Measurements from ENCODE around the gene EMP2. TPM values are rescaled to one million over a fixed set of nuclear protein-coding genes. Genes with fewer than 3 reads are reported as not detected.

The EMP2 gene
- total and polyA plus RNA-seq, 12 donors: 5.9 to 34.0 (median 12.9) TPM

GRCh38 chr16:10501016-10501607 lies 79.3 kb downstream of the EMP2 start:
- intact Hi-C loops (cut with DNase I): loop anchor here in 1 of 2 donors (10.0 kb wide), 1 partner anchor 246 kb away; no protein-coding TSS in a partner anchor
- TF ChIP-seq, protein P1, sequence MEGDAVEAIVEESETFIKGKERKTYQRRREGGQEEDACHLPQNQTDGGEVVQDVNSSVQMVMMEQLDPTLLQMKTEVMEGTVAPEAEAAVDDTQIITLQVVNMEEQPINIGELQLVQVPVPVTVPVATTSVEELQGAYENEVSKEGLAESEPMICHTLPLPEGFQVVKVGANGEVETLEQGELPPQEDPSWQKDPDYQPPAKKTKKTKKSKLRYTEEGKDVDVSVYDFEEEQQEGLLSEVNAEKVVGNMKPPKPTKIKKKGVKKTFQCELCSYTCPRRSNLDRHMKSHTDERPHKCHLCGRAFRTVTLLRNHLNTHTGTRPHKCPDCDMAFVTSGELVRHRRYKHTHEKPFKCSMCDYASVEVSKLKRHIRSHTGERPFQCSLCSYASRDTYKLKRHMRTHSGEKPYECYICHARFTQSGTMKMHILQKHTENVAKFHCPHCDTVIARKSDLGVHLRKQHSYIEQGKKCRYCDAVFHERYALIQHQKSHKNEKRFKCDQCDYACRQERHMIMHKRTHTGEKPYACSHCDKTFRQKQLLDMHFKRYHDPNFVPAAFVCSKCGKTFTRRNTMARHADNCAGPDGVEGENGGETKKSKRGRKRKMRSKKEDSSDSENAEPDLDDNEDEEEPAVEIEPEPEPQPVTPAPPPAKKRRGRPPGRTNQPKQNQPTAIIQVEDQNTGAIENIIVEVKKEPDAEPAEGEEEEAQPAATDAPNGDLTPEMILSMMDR (IDR thresholded peaks at IDR 0.05): no peak
- TF ChIP-seq POLR2A (IDR thresholded peaks at IDR 0.05): no peak
- Histone ChIP-seq H3K36me3 (replicated peaks in 1 of 2) (no peaks in the 10 kb centered on the region), H3K4me1 (replicated peaks in 1 of 2) (no peaks in the 10 kb centered on the region), H3K27me3 (no peaks in the 10 kb centered on the region), H3K4me3 (no peak overlapping the region), H3K9me3 (replicated peaks in 1 of 3) (no peaks in the 10 kb centered on the region), H3K27ac (no peak overlapping the region)
- WGBS, 4 donors: 69 to 100% (median 97%) methylated on average over 2 of the region's 2 CpGs
- no peak for DNase-seq

GRCh38 chr16:10500582-10500981 lies 79.8 kb downstream of the EMP2 start:
- Histone ChIP-seq H3K4me1 (replicated peaks in 1 of 2) (no peaks in the 10 kb centered on the region), H3K27me3 (no peaks in the 10 kb centered on the region), H3K4me3 (no peak overlapping the region), H3K9me3 (replicated peaks in 1 of 3) (no peaks in the 10 kb centered on the region), H3K27ac (no peak overlapping the region), H3K36me3 (replicated peaks in 1 of 2) (no peaks in the 10 kb centered on the region)
- DNase-seq: no peak
- intact Hi-C loops (cut with DNase I): loop anchor here in 1 of 2 donors (10.0 kb wide), 1 partner anchor 246 kb away; no protein-coding TSS in a partner anchor
- 89 to 100% (median 97%) methylated on average over 3 of the region's 3 CpGs for WGBS, 4 donors
- no peak for TF ChIP-seq POLR2A (IDR thresholded peaks at IDR 0.05)
- TF ChIP-seq, protein P1 (IDR thresholded peaks at IDR 0.05): no peak

GRCh38 chr16:10497132-10498101 lies 83.0 kb downstream of the EMP2 start:
- WGBS, 4 donors: 88 to 92% (median 91%) methylated on average over 11 to 13 of the region's 13 CpGs
- H3K27me3 ChIP-seq: no peaks in the 10 kb centered on the region
- DNase-seq: no peak
- no peaks in the 10 kb centered on the region for H3K9me3 ChIP-seq (replicated peaks in 1 of 3)
- no peaks in the 10 kb centered on the region for H3K36me3 ChIP-seq (replicated peaks in 1 of 2)
- H3K27ac ChIP-seq: no peak overlapping the region
- intact Hi-C loops (cut with DNase I): loop anchor here in 1 of 2 donors (10.0 kb wide), 1 partner anchor 103 kb away; no protein-coding TSS in a partner anchor
- no peak for TF ChIP-seq POLR2A (IDR thresholded peaks at IDR 0.05)
- TF ChIP-seq, protein P1 (IDR thresholded peaks at IDR 0.05): no peak
- no peak overlapping the region for H3K4me3 ChIP-seq
- H3K4me1 ChIP-seq (replicated peaks in 1 of 2): no peaks in the 10 kb centered on the region

- Histone ChIP-seq H3K4me3 (no peak overlapping the region), H3K27me3 (no peaks in the 10 kb centered on the region), H3K9me3 (replicated peaks in 1 of 3) (no peaks in the 10 kb centered on the region), H3K4me1 (replicated peaks in 1 of 2) (no peaks in the 10 kb centered on the region), H3K27ac (no peak overlapping the region), H3K36me3 (replicated peaks in 1 of 2) (no peaks in the 10 kb centered on the region)
- 79 to 94% (median 91%) methylated on average over 6 of the region's 6 CpGs for WGBS, 4 donors
- intact Hi-C loops (cut with DNase I): loop anchor here in 1 of 2 donors (10.0 kb wide), 1 partner anchor 100 kb away; no protein-coding TSS in a partner anchor
- no peak for DNase-seq
- TF ChIP-seq, protein P1 (IDR thresholded peaks at IDR 0.05): no peak
- TF ChIP-seq POLR2A (IDR thresholded peaks at IDR 0.05): no peak
These were observed 85.4 kb downstream of the EMP2 start for GRCh38 chr16:10495031-10495345.

All from adrenal gland (tissue), 12 donors.